ENCODE measurements around the gene ZFYVE27. TPM values are rescaled to one million over a fixed set of nuclear protein-coding genes. Genes with fewer than 3 reads are reported as not detected.

Gene ZFYVE27
- total RNA-seq, 1 donor from 2014 or later = 28.0 TPM

DNA sequence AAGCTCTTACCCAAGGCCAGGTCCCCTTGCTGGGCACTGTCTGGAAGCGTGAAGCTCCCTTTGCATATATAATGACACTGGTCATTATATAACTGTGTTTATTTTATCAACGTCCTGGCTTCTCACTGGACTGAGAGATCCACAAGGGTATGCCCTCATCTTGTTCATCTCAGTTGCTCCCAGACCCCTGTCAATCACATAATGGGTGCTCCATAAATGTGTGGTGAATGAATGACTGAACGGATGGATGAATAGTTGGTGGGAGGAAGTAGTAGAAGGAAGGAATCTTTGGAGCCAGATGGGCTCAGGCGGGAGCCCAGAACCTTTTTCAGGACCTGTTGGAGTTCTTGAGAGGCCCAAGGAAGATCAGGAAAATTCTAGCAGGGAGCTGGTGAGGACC lies 42.6 kb downstream of the ZFYVE27 start:
- no peaks in the 10 kb centered on the region for H3K4me1 ChIP-seq
- TF ChIP-seq POLR2A (IDR thresholded peaks at IDR 0.05) (no peak), POLR2AphosphoS5 (IDR thresholded peaks at IDR 0.05; ENCODE audit: insufficient read depth in 1 of 2, low read depth in 1 of 2) (no peak)
- TF ChIP-seq, protein P1, sequence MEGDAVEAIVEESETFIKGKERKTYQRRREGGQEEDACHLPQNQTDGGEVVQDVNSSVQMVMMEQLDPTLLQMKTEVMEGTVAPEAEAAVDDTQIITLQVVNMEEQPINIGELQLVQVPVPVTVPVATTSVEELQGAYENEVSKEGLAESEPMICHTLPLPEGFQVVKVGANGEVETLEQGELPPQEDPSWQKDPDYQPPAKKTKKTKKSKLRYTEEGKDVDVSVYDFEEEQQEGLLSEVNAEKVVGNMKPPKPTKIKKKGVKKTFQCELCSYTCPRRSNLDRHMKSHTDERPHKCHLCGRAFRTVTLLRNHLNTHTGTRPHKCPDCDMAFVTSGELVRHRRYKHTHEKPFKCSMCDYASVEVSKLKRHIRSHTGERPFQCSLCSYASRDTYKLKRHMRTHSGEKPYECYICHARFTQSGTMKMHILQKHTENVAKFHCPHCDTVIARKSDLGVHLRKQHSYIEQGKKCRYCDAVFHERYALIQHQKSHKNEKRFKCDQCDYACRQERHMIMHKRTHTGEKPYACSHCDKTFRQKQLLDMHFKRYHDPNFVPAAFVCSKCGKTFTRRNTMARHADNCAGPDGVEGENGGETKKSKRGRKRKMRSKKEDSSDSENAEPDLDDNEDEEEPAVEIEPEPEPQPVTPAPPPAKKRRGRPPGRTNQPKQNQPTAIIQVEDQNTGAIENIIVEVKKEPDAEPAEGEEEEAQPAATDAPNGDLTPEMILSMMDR (IDR thresholded peaks at IDR 0.05) = no peak
- intact Hi-C loops (cut with DNase I) = no loop called here
- no peak overlapping the region for H3K4me3 ChIP-seq
- DNase-seq (ENCODE audit: extremely low spot score in 2 of 2) = no peak
- H3K36me3 ChIP-seq = no peaks in the 10 kb centered on the region
- H3K9me3 ChIP-seq = no peaks in the 10 kb centered on the region
- H3K27ac ChIP-seq = no peak overlapping the region
- no peaks in the 10 kb centered on the region for H3K27me3 ChIP-seq

DNA sequence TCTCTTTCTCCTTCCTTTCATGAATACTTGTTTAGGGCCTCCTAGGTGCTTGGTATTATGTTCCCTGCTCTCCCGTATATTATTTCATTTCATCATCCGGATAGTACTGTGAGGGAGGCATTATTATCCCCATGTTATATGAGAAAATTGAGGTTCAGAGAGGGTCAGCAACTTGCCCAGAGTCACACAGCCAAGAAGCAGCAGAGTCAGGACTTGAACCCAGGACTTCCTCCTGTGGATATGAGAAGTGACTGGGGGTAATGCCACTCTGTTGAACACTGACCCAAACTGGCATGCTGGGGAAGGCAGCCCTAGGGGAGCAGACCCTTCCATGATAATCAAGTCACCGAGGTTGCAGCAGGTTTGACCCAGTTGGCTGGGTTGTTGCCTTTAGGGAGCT lies 43.0 kb downstream of the ZFYVE27 start:
- intact Hi-C loops (cut with DNase I) = no loop called here
- H3K27me3 ChIP-seq = no peaks in the 10 kb centered on the region
- no peaks in the 10 kb centered on the region for H3K36me3 ChIP-seq
- no peak overlapping the region for H3K4me3 ChIP-seq
- H3K9me3 ChIP-seq = no peaks in the 10 kb centered on the region
- no peak for DNase-seq (ENCODE audit: extremely low spot score in 2 of 2)
- H3K27ac ChIP-seq = no peak overlapping the region
- no peaks in the 10 kb centered on the region for H3K4me1 ChIP-seq
- TF ChIP-seq POLR2AphosphoS5 (IDR thresholded peaks at IDR 0.05; ENCODE audit: insufficient read depth in 1 of 2, low read depth in 1 of 2) (no peak), POLR2A (IDR thresholded peaks at IDR 0.05) (no peak)
- TF ChIP-seq, protein P1 (IDR thresholded peaks at IDR 0.05) = no peak

DNA sequence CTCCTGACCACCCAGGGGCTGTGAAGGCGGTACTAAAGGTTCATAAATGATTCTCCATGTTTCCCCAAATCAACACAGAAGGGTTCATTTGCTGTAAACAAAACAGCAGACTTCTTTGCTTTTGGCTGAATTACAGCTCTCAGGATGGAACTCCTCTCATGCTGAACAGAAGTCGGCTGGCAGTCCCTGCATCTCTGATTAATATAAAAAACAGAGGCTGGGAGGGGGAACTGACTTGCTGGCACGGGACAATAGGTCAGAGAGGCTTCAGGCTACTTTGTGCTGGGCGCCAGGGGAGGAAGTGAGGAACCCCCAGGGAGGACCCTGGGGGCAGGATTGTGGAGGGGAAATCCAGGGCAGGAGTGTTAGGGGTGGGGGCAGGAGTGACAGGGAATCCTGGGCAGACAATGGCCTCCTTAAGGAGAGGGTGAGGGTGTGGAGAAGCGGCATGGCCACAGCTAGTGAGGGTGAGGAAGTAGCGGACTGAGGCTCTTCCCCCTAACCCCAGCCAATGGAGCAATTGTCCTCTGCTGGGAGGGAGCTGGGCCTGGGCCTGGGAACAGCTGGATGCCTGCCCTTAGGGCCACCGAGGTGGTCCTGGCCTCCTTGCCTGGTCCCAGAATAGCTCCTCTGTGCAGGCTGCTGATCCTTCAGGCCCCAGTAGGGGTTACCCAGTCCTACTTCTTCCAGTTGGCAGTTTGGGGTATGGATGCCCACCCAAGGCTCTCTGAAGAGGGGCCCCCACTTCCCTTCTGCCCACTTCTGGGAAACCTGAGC lies 44.1 kb downstream of the ZFYVE27 start:
- intact Hi-C loops (cut with DNase I) = no loop called here
- Histone ChIP-seq H3K4me3 (no peak overlapping the region), H3K4me1 (no peaks in the 10 kb centered on the region), H3K27me3 (no peaks in the 10 kb centered on the region), H3K27ac (no peak overlapping the region), H3K9me3 (no peaks in the 10 kb centered on the region), H3K36me3 (no peaks in the 10 kb centered on the region)
- DNase-seq (ENCODE audit: extremely low spot score in 2 of 2) = no peak
- TF ChIP-seq POLR2A (IDR thresholded peaks at IDR 0.05) (no peak), POLR2AphosphoS5 (IDR thresholded peaks at IDR 0.05; ENCODE audit: insufficient read depth in 1 of 2, low read depth in 1 of 2) (no peak)
- TF ChIP-seq, protein P1 (IDR thresholded peaks at IDR 0.05) = no peak

DNA sequence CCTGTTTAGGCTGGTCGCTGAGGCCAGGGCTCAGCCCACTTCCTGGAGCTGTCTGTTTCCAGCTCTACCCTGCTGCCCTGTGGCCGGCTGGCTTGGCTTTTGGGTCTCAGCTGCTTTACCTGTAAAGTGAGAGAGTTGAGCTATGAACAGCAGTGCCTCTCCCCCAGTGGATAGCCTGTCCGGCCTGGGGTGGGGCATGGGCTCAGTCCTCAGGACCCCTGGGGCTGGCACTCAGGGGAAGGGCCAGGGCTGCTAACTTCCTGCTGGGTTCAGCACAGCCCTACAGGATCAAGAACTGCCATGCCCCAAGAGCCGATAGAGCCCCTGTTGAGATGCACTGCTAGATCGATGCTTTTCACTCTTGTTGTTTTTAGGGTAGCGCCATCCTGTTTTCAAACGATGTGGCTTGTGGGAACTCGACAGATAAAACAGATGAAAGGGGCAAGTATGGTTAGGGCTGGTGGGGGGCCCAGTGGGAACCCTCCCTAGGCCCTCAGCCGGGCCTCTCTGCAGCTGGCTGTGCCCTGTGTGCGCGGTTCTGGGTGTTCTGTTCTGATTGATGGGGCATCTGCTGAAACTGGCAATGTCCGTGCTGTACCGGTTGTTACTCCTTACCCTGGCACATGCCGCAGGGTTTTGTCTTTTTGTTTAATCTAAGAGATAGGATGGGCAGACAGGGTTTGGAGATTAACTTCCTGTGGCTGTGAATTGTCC lies 44.8 kb downstream of the ZFYVE27 start:
- Histone ChIP-seq H3K27me3 (no peaks in the 10 kb centered on the region), H3K36me3 (no peaks in the 10 kb centered on the region), H3K4me3 (no peak overlapping the region), H3K9me3 (no peaks in the 10 kb centered on the region), H3K27ac (no peak overlapping the region), H3K4me1 (no peaks in the 10 kb centered on the region)
- intact Hi-C loops (cut with DNase I) = no loop called here
- TF ChIP-seq, protein P1 (IDR thresholded peaks at IDR 0.05) = no peak
- TF ChIP-seq POLR2AphosphoS5 (IDR thresholded peaks at IDR 0.05; ENCODE audit: insufficient read depth in 1 of 2, low read depth in 1 of 2) (no peak), POLR2A (IDR thresholded peaks at IDR 0.05) (no peak)
- DNase-seq (ENCODE audit: extremely low spot score in 2 of 2) = no peak
